DOHH2 (cell line): ENCODE measurements around the gene CORO1C.

Experiments used
- CTCF ChIP-seq: fragments of 200-600 bp; sonication (generic); IDR thresholded peaks from one replicate; pipeline ENCODE4 v1.5.1; 2014; ENCODE audit warnings: antibody characterized with exemption, mild to moderate bottlenecking, low read depth, low read length; ENCODE audit not compliant: poor library complexity, severe bottlenecking
- EZH2phosphoT487 ChIP-seq: fragments of 200-600 bp; sonication (generic); IDR thresholded peaks from 2 replicates; pipeline ENCODE4 v1.6.1; 2017; ENCODE audit warnings: borderline replicate concordance, mild to moderate bottlenecking, antibody characterized with exemption, low read length, moderate library complexity, mixed read lengths

- TF ChIP-seq CTCF (peak; percentile 9), EZH2phosphoT487 (no peak)
Observed at GRCh38 chr12:108731866-108732461, 646 bp upstream of the CORO1C start.
